ENCODE results near the gene CDH5. TPM values are rescaled to one million over a fixed set of nuclear protein-coding genes. Genes with fewer than 3 reads are reported as not detected.
A peak's percentile ranks its signal among the peaks of the same experiment; 100 is the strongest.

CDH5 gene
- total and polyA plus RNA-seq, 2 experiments from 2014 or later: not detected

GRCh38 chr16:66358231-66358630, 8.3 kb upstream of the CDH5 start:
- Histone ChIP-seq H3K9ac (no peak overlapping the region), H2AFZ (no peak overlapping the region), H3K9me3 (ENCODE audit: low read depth) (no peaks in the 10 kb centered on the region), H3K4me1 (ENCODE audit: insufficient read depth) (peaks cover 7% of the 10 kb centered on the region), H3K27ac (no peak overlapping the region), H3K27me3 (replicated peaks; ENCODE audit: insufficient read depth) (peaks cover 16% of the 10 kb centered on the region), H3K79me2 (ENCODE audit: insufficient read depth) (no peaks in the 10 kb centered on the region), H3K36me3 (ENCODE audit: low read depth) (no peaks in the 10 kb centered on the region), H3F3A (ENCODE audit: insufficient read depth) (peaks cover 4% of the 10 kb centered on the region; the same call in 1 of the 2 replicates), H4K20me1 (ENCODE audit: insufficient read depth) (no peaks in the 10 kb centered on the region), H3K9me2 (ENCODE audit: insufficient read depth) (no peaks in the 10 kb centered on the region), H3K4me3 (no peak overlapping the region), H3K4me2 (ENCODE audit: unreplicated experiment) (no peak overlapping the region)
- in situ Hi-C loops (cut with MboI): no loop called here
- WGBS, 2 experiments (ENCODE audit: low coverage in 1 of 2, low lambda C conversion rate in 2 of 2, missing lambda C conversion rate in 2 of 2): 14 to 53% methylated on average over 1 of the region's 1 CpG
- DNase-seq: peak; percentile 9
- no peak for TF ChIP-seq EZH2phosphoT487 (IDR thresholded peaks at IDR 0.05; ENCODE audit: insufficient read depth, low read depth)
- TF ChIP-seq EZH2 (IDR thresholded peaks at IDR 0.05; ENCODE audit: insufficient read depth, poor library complexity, severe bottlenecking): no peak

- in situ Hi-C loops (cut with MboI): no loop called here
- Histone ChIP-seq H3K9me3 (ENCODE audit: low read depth) (no peaks in the 10 kb centered on the region), H3K9me2 (ENCODE audit: insufficient read depth) (no peaks in the 10 kb centered on the region), H3K27me3 (replicated peaks; ENCODE audit: insufficient read depth) (peaks cover 16% of the 10 kb centered on the region), H3F3A (ENCODE audit: insufficient read depth) (peaks cover 4% of the 10 kb centered on the region; the same call in 1 of the 2 replicates), H3K4me2 (ENCODE audit: unreplicated experiment) (peak overlapping the region; percentile 50), H3K27ac (no peak overlapping the region), H3K4me3 (0 out of 2 replicates have a peak overlapping the region, but pooled peaks have one; percentile 16), H3K9ac (no peak overlapping the region), H2AFZ (no peak overlapping the region), H4K20me1 (ENCODE audit: insufficient read depth) (no peaks in the 10 kb centered on the region), H3K36me3 (ENCODE audit: low read depth) (no peaks in the 10 kb centered on the region), H3K4me1 (ENCODE audit: insufficient read depth) (peaks cover 7% of the 10 kb centered on the region), H3K79me2 (ENCODE audit: insufficient read depth) (no peaks in the 10 kb centered on the region)
- WGBS, 2 experiments (ENCODE audit: low coverage in 1 of 2, low lambda C conversion rate in 2 of 2, missing lambda C conversion rate in 2 of 2): 1 to 3% methylated on average over 10 of the region's 10 CpGs
- no peak for TF ChIP-seq EZH2 (IDR thresholded peaks at IDR 0.05; ENCODE audit: insufficient read depth, poor library complexity, severe bottlenecking)
- TF ChIP-seq EZH2phosphoT487 (IDR thresholded peaks at IDR 0.05; ENCODE audit: insufficient read depth, low read depth): no peak
- DNase-seq: peak; percentile 90
Observed at GRCh38 chr16:66359012-66359411, 7.5 kb upstream of the CDH5 start.

- Histone ChIP-seq H3F3A (ENCODE audit: insufficient read depth) (peaks cover 4% of the 10 kb centered on the region; the same call in 1 of the 2 replicates), H3K27me3 (replicated peaks; ENCODE audit: insufficient read depth) (peaks cover 6% of the 10 kb centered on the region), H2AFZ (no peak overlapping the region), H3K9me3 (ENCODE audit: low read depth) (no peaks in the 10 kb centered on the region), H3K36me3 (ENCODE audit: low read depth) (no peaks in the 10 kb centered on the region), H3K4me2 (ENCODE audit: unreplicated experiment) (no peak overlapping the region), H3K9ac (no peak overlapping the region), H3K4me1 (ENCODE audit: insufficient read depth) (peaks cover 7% of the 10 kb centered on the region), H3K4me3 (no peak overlapping the region), H3K9me2 (ENCODE audit: insufficient read depth) (no peaks in the 10 kb centered on the region), H4K20me1 (ENCODE audit: insufficient read depth) (no peaks in the 10 kb centered on the region), H3K79me2 (ENCODE audit: insufficient read depth) (no peaks in the 10 kb centered on the region), H3K27ac (no peak overlapping the region)
- WGBS, 2 experiments (ENCODE audit: low coverage in 1 of 2, low lambda C conversion rate in 2 of 2, missing lambda C conversion rate in 2 of 2): 73 to 76% methylated on average over 12 of the region's 12 CpGs
- DNase-seq: no peak
- in situ Hi-C loops (cut with MboI): no loop called here
- TF ChIP-seq EZH2phosphoT487 (IDR thresholded peaks at IDR 0.05; ENCODE audit: insufficient read depth, low read depth) (no peak), EZH2 (IDR thresholded peaks at IDR 0.05; ENCODE audit: insufficient read depth, poor library complexity, severe bottlenecking) (no peak)
Observed at GRCh38 chr16:66359811-66360608, 6.5 kb upstream of the CDH5 start.

GRCh38 chr16:66360624-66361324, 5.7 kb upstream of the CDH5 start:
- Histone ChIP-seq H3K9me2 (ENCODE audit: insufficient read depth) (no peaks in the 10 kb centered on the region), H2AFZ (no peak overlapping the region), H3K79me2 (ENCODE audit: insufficient read depth) (no peaks in the 10 kb centered on the region), H3K4me3 (no peak overlapping the region), H4K20me1 (ENCODE audit: insufficient read depth) (no peaks in the 10 kb centered on the region), H3K27ac (no peak overlapping the region), H3F3A (ENCODE audit: insufficient read depth) (peaks cover 4% of the 10 kb centered on the region; the same call in 1 of the 2 replicates), H3K9ac (no peak overlapping the region), H3K36me3 (ENCODE audit: low read depth) (no peaks in the 10 kb centered on the region), H3K27me3 (replicated peaks; ENCODE audit: insufficient read depth) (peaks cover 11% of the 10 kb centered on the region), H3K9me3 (ENCODE audit: low read depth) (no peaks in the 10 kb centered on the region), H3K4me1 (ENCODE audit: insufficient read depth) (peaks cover 7% of the 10 kb centered on the region), H3K4me2 (ENCODE audit: unreplicated experiment) (no peak overlapping the region)
- in situ Hi-C loops (cut with MboI): no loop called here
- no peak for DNase-seq
- TF ChIP-seq EZH2phosphoT487 (IDR thresholded peaks at IDR 0.05; ENCODE audit: insufficient read depth, low read depth): no peak
- no peak for TF ChIP-seq EZH2 (IDR thresholded peaks at IDR 0.05; ENCODE audit: insufficient read depth, poor library complexity, severe bottlenecking)
- 94 to 97% methylated on average over 11 to 12 of the region's 12 CpGs for WGBS, 2 experiments (ENCODE audit: low coverage in 1 of 2, low lambda C conversion rate in 2 of 2, missing lambda C conversion rate in 2 of 2)
